Measurements from ENCODE around the gene ZIC1. TPM values are rescaled to one million over a fixed set of nuclear protein-coding genes. Genes with fewer than 3 reads are reported as not detected.

The ZIC1 gene
- total and polyA plus RNA-seq, 8 donors: 0.03 to 0.55 TPM; not detected in 6

DNA sequence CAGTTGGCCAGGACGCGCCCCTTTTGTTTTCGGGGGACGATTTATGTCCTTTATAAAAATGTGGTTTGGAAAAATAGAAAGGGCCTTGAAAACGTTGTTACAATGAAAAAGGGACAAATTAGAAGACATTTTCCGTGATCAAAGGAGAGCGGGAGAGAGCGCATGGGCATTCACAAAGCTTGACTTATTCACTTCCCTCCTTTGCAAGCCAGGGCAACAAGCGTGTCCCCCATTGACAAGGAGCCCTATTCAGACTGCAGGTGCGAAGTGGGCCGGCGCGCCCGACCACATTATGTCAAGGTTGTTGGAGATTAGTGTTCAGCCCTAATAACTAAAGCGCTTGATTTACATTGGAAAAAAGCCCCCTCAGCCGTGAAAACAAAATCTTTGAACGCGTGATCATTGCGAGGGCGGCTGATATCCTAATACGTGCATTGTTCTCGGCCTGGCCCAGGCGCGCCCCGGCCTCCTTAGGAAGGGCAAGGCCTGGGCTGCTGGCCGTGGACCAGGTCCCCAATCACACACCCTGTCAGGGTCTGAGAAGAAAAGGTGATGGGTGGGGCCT lies 28.7 kb upstream of the ZIC1 start:
- Histone ChIP-seq H3K27me3 (peaks cover 96 to 100% of the 10 kb centered on the region in 2 donors), H3K36me3 (no peaks in the 10 kb centered on the region), H3K4me1 (no peaks in the 10 kb centered on the region), H3K4me3 (no peak overlapping the region), H3K9me3 (no peaks in the 10 kb centered on the region), H3K27ac (no peak overlapping the region)
- TF ChIP-seq, protein P1, sequence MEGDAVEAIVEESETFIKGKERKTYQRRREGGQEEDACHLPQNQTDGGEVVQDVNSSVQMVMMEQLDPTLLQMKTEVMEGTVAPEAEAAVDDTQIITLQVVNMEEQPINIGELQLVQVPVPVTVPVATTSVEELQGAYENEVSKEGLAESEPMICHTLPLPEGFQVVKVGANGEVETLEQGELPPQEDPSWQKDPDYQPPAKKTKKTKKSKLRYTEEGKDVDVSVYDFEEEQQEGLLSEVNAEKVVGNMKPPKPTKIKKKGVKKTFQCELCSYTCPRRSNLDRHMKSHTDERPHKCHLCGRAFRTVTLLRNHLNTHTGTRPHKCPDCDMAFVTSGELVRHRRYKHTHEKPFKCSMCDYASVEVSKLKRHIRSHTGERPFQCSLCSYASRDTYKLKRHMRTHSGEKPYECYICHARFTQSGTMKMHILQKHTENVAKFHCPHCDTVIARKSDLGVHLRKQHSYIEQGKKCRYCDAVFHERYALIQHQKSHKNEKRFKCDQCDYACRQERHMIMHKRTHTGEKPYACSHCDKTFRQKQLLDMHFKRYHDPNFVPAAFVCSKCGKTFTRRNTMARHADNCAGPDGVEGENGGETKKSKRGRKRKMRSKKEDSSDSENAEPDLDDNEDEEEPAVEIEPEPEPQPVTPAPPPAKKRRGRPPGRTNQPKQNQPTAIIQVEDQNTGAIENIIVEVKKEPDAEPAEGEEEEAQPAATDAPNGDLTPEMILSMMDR (IDR thresholded peaks at IDR 0.05): no peak
- intact Hi-C loops (cut with DNase I): no loop called here
- ATAC-seq (no peak), DNase-seq (no peak)

- Histone ChIP-seq H3K27me3 (peaks cover 97 to 100% of the 10 kb centered on the region in 2 donors), H3K4me3 (no peak overlapping the region), H3K27ac (no peak overlapping the region), H3K9me3 (no peaks in the 10 kb centered on the region), H3K4me1 (no peaks in the 10 kb centered on the region), H3K36me3 (no peaks in the 10 kb centered on the region)
- TF ChIP-seq, protein P1 (IDR thresholded peaks at IDR 0.05): no peak
- DNase-seq (no peak), ATAC-seq (no peak)
- intact Hi-C loops (cut with DNase I): no loop called here
These were observed 28.2 kb upstream of the ZIC1 start for GRCh38 chr3:147380977-147381376.

- Histone ChIP-seq H3K4me1 (no peaks in the 10 kb centered on the region), H3K27me3 (peaks cover 99 to 100% of the 10 kb centered on the region in 2 donors), H3K36me3 (no peaks in the 10 kb centered on the region), H3K27ac (no peak overlapping the region), H3K9me3 (no peaks in the 10 kb centered on the region), H3K4me3 (no peak overlapping the region)
- TF ChIP-seq, protein P1 (IDR thresholded peaks at IDR 0.05): no peak
- no peak for DNase-seq
- no peak for ATAC-seq
- intact Hi-C loops (cut with DNase I): no loop called here
These were observed 27.6 kb upstream of the ZIC1 start for GRCh38 chr3:147381596-147381995.

DNA sequence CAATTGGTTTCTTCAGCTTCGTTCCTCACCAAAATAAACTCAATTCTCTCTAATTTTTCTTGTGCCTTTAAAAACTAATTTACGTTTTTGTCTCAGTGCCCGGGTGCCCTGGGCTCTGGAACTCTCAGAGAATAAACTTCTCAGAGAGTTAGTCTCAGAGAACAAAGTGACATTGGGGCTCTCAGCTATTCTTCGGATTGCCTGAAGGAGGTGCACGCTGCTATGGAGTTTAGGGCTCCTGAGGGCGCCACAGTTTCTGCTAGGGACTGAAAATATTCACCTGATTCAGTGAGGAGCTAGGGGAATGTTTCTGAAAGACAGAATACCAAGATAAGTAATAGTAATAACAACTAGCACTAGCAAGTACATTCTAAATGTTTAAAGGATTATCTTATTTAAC lies 25.5 kb upstream of the ZIC1 start:
- Histone ChIP-seq H3K27me3 (peaks cover 99 to 100% of the 10 kb centered on the region in 2 donors), H3K27ac (no peak overlapping the region), H3K36me3 (no peaks in the 10 kb centered on the region), H3K4me3 (no peak overlapping the region), H3K4me1 (no peaks in the 10 kb centered on the region), H3K9me3 (no peaks in the 10 kb centered on the region)
- TF ChIP-seq, protein P1 (IDR thresholded peaks at IDR 0.05): no peak
- intact Hi-C loops (cut with DNase I): no loop called here
- DNase-seq (no peak), ATAC-seq (no peak)

- Histone ChIP-seq H3K4me3 (no peak overlapping the region), H3K27ac (no peak overlapping the region), H3K27me3 (peaks cover 99 to 100% of the 10 kb centered on the region in 2 donors), H3K9me3 (no peaks in the 10 kb centered on the region), H3K36me3 (no peaks in the 10 kb centered on the region), H3K4me1 (no peaks in the 10 kb centered on the region)
- intact Hi-C loops (cut with DNase I): no loop called here
- TF ChIP-seq, protein P1 (IDR thresholded peaks at IDR 0.05): no peak
- DNase-seq (no peak), ATAC-seq (no peak)
These were observed 24.7 kb upstream of the ZIC1 start for GRCh38 chr3:147384210-147385058.
